NT2/D1 (cell line): ENCODE measurements around the gene GAS2L1.

Experiments used
- DNase-seq: peaks from one replicate; pipeline ENCODE4 v3.0.0-alpha.2; 2011; ENCODE audit warnings: low read depth, low spot score
- H3K27me3 ChIP-seq: 2 replicates; pipeline ENCODE4 v1.6.0; 2011; ENCODE audit warnings: mild to moderate bottlenecking; ENCODE audit not compliant: insufficient read length, insufficient read depth
- H3K36me3 ChIP-seq: 2 replicates; pipeline ENCODE4 v1.6.1; 2011; ENCODE audit warnings: mild to moderate bottlenecking, low read length, mixed read lengths; ENCODE audit not compliant: insufficient read depth, insufficient read length
- H3K4me1 ChIP-seq: 2 replicates; pipeline ENCODE4 v1.5.1; 2011; ENCODE audit not compliant: insufficient read depth, insufficient read length
- H3K4me3 ChIP-seq: 2 replicates; pipeline ENCODE4 v1.5.1; 2011; ENCODE audit warnings: low read depth; ENCODE audit not compliant: insufficient read length
- H3K9ac ChIP-seq: 2 replicates; pipeline ENCODE4 v1.6.0; 2011; ENCODE audit warnings: low read depth; ENCODE audit not compliant: insufficient read length
- H3K9me3 ChIP-seq: 2 replicates; pipeline ENCODE4 v1.5.1; 2011; ENCODE audit warnings: mild to moderate bottlenecking, low read length; ENCODE audit not compliant: insufficient read depth
- SUZ12 ChIP-seq: IDR thresholded peaks from 2 replicates; pipeline ENCODE4 v1.6.1; 2011; ENCODE audit not compliant: insufficient read length, insufficient read depth; ENCODE audit errors: extremely low read depth
- YY1 ChIP-seq: IDR thresholded peaks from 2 replicates; pipeline ENCODE4 v1.6.1; 2011; ENCODE audit not compliant: insufficient read length, insufficient read depth
- ZNF274 ChIP-seq: IDR thresholded peaks from 2 replicates; pipeline ENCODE4 v1.6.1; 2011; ENCODE audit warnings: mild to moderate bottlenecking, low read depth, low read length

The GAS2L1 gene

DNA sequence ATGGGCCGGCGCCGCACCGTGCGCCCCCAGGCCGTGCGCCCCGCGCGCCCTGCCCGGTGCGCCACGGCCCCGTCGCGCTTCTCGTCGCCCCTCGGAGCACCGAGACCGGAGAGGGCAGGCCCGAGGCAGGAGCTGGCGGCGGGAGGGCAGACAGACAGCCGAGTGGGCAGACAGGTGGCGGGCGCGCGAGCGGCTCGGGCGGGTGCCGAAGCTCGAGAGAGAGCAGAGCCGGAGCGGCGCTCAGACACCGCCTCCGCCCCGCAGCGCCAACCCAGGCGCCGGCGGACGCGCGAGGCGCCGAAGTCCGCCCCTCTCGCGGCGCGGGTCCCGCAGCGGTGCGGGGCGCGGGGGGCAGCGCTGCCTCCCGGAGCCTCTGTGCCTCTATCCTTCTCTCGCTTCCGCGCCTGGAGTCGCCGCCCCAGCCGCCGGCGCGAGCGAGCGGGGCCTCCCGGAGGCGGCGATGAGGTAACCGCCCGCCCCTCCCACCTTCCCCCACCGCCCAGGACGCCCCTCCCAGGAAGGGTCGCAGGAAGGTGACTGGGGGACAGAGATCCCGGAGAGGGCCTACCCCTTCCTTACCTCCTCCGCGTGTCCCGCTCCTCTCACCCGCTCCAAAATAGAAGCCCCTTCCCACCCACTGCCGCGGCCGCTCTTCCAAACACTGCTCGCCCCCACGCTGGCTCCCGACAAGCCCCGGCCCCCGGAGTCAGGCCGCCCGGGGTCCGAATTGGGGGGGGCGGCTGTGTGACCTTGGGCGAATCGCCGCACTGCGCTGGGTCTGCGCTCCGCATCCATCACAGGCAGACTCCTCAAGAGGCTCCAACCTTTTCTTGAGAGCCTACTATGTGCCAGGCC lies 9.1 kb downstream of the GAS2L1 start, which contains the start of gene RASL10A:
RASL10A (minus strand) TSS at position 412 of the 855 bp plus-strand sequence. CDS start 451 bp downstream, outside the sequence.
- Histone ChIP-seq H3K4me1 (peaks cover 15% of the 10 kb centered on the region), H3K4me3 (peak within 1 kb of the TSS; percentile 45), H3K36me3 (peaks cover 18% of the 10 kb centered on the region), H3K27me3 (peaks cover 34% of the 10 kb centered on the region), H3K9ac (peak within 1 kb of the TSS; percentile 74), H3K9me3 (no peaks in the 10 kb centered on the region; the same call in 1 of the 2 replicates)
- TF ChIP-seq SUZ12 (no peak), YY1 (no peak), ZNF274 (no peak)
- DNase-seq: no peak

DNA sequence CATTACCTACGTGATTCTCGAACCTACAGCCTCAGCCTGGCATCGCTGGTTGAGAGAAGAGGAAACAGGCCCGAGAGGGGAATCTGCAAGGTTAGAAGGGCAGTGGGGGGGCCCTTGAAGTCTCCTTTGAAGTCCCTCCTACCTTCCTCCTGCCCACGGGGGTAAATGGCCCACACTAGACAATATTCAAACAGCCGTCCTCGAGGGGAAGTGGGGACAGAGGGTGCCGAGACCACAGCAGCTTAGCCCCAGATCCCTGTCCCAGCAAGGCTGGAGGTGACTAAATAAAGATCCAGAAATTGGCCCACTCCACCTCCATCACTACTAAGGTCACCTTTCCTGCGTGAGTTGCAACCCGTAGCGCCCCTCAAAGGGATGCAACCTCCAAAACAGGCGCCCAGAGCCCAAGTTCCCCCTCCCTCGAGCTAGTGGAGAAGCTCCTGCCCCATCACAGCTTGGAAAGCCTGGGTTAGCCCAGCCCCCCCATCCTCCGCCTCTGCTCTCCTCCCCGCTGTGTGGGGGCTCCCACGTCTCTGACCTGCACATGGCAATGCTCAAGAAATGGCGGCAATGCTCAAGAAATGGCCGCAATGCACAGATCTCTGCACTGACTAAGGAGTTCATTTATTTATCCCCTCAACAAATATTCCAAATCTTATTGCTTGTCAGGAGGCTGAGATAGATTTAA lies 9.8 kb downstream of the GAS2L1 start:
- peaks cover 16% of the 10 kb centered on the region for H3K36me3 ChIP-seq
- H3K4me1 ChIP-seq: peaks cover 13% of the 10 kb centered on the region
- H3K9me3 ChIP-seq: no peaks in the 10 kb centered on the region; the same call in 1 of the 2 replicates
- no peak for DNase-seq
- peaks cover 34% of the 10 kb centered on the region for H3K27me3 ChIP-seq
- TF ChIP-seq ZNF274 (no peak), SUZ12 (no peak), YY1 (no peak)
- no peak overlapping the region for H3K4me3 ChIP-seq
- H3K9ac ChIP-seq: peak overlapping the region; percentile 42

DNA sequence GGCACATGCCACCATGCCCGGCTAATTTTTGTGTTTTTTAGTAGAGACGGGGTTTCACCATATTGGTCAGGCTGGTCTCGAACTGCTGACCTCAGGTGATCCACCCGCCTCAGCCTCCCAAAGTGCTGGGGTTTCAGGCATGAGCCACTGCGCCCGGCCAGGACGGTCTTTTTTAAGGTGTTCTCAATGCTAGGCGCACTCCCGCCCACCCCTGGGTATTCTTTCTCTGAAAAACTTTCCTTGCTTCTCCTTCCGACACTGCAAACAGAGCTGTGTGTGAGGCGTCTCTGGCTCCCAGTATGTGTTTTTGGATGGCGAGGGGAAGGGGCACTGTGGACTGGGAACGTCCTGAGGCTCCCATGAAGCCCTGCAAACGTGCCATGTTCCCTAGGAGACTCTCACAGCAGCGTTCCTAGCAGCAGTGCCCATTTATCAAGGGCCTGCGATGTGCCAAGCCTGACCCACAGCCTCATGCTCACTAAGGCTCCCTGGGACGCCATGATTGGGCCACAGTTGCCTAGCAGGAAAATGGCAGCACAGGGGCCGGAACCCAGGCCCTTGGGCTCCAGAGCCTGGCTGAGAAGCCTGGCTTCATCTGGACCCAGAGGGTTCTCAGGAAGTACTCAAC lies 11.5 kb downstream of the GAS2L1 start:
- TF ChIP-seq YY1 (no peak), SUZ12 (no peak), ZNF274 (no peak)
- Histone ChIP-seq H3K36me3 (peaks cover 4% of the 10 kb centered on the region), H3K9ac (no peak overlapping the region), H3K4me1 (peaks cover 9% of the 10 kb centered on the region), H3K9me3 (no peaks in the 10 kb centered on the region; the same call in 1 of the 2 replicates), H3K27me3 (peaks cover 34% of the 10 kb centered on the region), H3K4me3 (no peak overlapping the region)
- no peak for DNase-seq

DNA sequence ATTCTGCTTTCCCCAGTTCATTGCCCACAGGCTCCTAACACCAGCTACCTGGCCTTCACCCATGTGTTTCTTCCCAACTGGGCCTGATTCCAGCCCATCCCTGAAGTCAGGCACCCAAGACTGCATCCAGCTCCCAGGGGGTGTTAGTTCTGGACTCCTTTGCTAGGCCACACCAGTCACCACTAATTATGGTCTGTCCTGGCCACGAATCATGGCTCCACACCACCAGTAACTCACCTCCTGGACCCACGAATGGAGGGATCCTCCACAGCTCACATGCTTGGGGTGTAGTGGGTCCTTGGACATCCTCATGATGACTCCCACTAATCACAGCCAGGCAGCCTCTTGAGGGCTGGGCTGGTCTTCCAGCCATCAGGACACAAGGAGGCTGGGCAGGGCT lies 12.6 kb downstream of the GAS2L1 start:
- Histone ChIP-seq H3K4me3 (no peak overlapping the region), H3K4me1 (peaks cover 2% of the 10 kb centered on the region), H3K9ac (no peak overlapping the region), H3K27me3 (peaks cover 24% of the 10 kb centered on the region), H3K9me3 (no peaks in the 10 kb centered on the region; the same call in 1 of the 2 replicates), H3K36me3 (no peaks in the 10 kb centered on the region)
- DNase-seq: no peak
- TF ChIP-seq SUZ12: no peak
- TF ChIP-seq ZNF274: no peak
- TF ChIP-seq YY1: no peak

DNA sequence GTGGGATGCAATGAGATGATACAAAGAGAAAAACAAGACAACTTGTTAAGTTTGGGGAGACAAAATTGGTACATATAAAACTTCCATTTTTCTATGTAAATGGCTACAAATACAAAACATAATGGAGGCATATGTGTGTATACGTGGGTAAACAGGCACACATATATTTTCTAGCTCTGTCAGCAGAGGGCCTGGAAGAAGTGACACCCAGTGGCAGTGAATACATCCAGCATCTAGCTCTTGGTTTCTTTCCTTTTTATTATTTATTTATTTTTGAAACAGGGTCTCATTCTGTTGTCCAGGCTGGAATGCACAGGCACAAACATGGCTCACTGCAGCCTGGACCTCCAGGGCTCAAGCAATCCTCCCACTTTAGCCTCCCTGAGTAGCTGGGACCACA lies 14.1 kb downstream of the GAS2L1 start:
- DNase-seq: no peak
- H3K9ac ChIP-seq: no peak overlapping the region
- H3K9me3 ChIP-seq: no peaks in the 10 kb centered on the region; the same call in 1 of the 2 replicates
- TF ChIP-seq SUZ12: no peak
- TF ChIP-seq ZNF274: no peak
- TF ChIP-seq YY1: no peak
- no peaks in the 10 kb centered on the region for H3K36me3 ChIP-seq
- peaks cover 13% of the 10 kb centered on the region for H3K27me3 ChIP-seq
- H3K4me3 ChIP-seq: no peak overlapping the region
- peaks cover 2% of the 10 kb centered on the region for H3K4me1 ChIP-seq

DNA sequence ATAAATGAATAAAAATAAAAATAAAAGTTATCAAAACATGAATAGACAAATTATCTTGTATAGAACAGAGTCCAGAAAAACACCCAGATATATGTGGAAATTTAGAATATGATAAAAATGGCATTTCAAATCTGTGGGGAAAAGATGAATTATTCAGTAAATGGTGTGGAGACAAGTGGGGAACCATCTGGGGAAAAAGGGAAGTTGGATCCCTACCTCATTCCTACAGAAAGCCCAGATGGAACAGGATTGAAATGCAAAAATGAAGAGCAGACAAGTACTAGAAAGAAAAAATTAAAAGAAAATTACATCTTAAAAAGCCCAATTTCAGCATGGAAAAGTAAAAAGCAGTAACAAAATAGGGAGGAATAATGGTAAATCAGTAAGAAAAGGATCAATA lies 17.2 kb downstream of the GAS2L1 start:
- Histone ChIP-seq H3K9ac (no peak overlapping the region), H3K27me3 (no peaks in the 10 kb centered on the region), H3K9me3 (no peaks in the 10 kb centered on the region), H3K4me3 (no peak overlapping the region), H3K36me3 (peaks cover 26% of the 10 kb centered on the region), H3K4me1 (no peaks in the 10 kb centered on the region)
- no peak for DNase-seq
- no peak for TF ChIP-seq YY1
- no peak for TF ChIP-seq SUZ12
- no peak for TF ChIP-seq ZNF274
